HG03520 (cell line): ENCODE measurements around the gene PMS2.
"Not testable (repeated sequence)": the region's sequence is repeated elsewhere in the genome, so short reads cannot be mapped to it uniquely, and the experiment has no call there.

Source experiments
- ATAC-seq: cut with Tn5 transposase; IDR thresholded peaks from one replicate; pipeline ENCODE4 v1.9.1; 2021; ENCODE audit warnings: mild to moderate bottlenecking, moderate library complexity; ENCODE audit not compliant: unreplicated experiment

PMS2 gene

GRCh38 chr7:5924180-5924579 lies 84.7 kb downstream of the PMS2 start:
- ATAC-seq: not testable (repeated sequence)
